KMS-11 (cell line): ENCODE measurements around the gene NPHP4.

ENCODE experiments used
- H2AFZ ChIP-seq: fragments of 200-600 bp; sonication (generic); 2 replicates; pipeline ENCODE4 v1.6.1; 2016; ENCODE audit warnings: antibody characterized with exemption, mixed run types, low read depth
- H3K27ac ChIP-seq: fragments of 200-600 bp; sonication (generic); 2 replicates; pipeline ENCODE4 v1.6.1; 2016; ENCODE audit warnings: mild to moderate bottlenecking, mixed run types
- H3K27me3 ChIP-seq: fragments of 200-600 bp; sonication (generic); 2 replicates; pipeline ENCODE4 v1.6.1; 2017; ENCODE audit warnings: mild to moderate bottlenecking, low read depth, mixed run types, moderate library complexity; ENCODE audit not compliant: insufficient read depth
- H3K36me3 ChIP-seq: fragments of 200-600 bp; sonication (generic); 2 replicates; pipeline ENCODE4 v1.6.1; 2017; ENCODE audit warnings: mild to moderate bottlenecking, mixed run types; ENCODE audit not compliant: insufficient read depth
- H3K4me1 ChIP-seq: fragments of 200-600 bp; sonication (generic); 2 replicates; pipeline ENCODE4 v1.6.1; 2016; ENCODE audit warnings: mild to moderate bottlenecking, low read depth, mixed run types; ENCODE audit not compliant: poor library complexity, severe bottlenecking
- H3K4me2 ChIP-seq: fragments of 200-600 bp; sonication (generic); 2 replicates; pipeline ENCODE4 v1.7.0; 2016; ENCODE audit warnings: mild to moderate bottlenecking, mixed run types
- H3K4me3 ChIP-seq: fragments of 200-600 bp; sonication (generic); IDR thresholded peaks from 2 replicates; pipeline ENCODE4 v1.6.1; 2017; ENCODE audit warnings: low read depth, low read length, mixed read lengths; ENCODE audit not compliant: insufficient read depth
- H3K79me2 ChIP-seq: fragments of 200-600 bp; sonication (generic); 2 replicates; pipeline ENCODE4 v1.6.1; 2016; ENCODE audit warnings: low read depth, mixed run types; ENCODE audit not compliant: insufficient read depth
- H3K9ac ChIP-seq: fragments of 200-600 bp; sonication (generic); 2 replicates; pipeline ENCODE4 v1.6.1; 2016; ENCODE audit warnings: mild to moderate bottlenecking, mixed run types
- H4K20me1 ChIP-seq: fragments of 200-600 bp; sonication (generic); 2 replicates; pipeline ENCODE4 v1.6.1; 2016; ENCODE audit warnings: mild to moderate bottlenecking, mixed run types; ENCODE audit not compliant: insufficient read depth
- TF ChIP-seq, protein P1 (sequence below): fragments of 200-600 bp; sonication (generic); conservative IDR thresholded peaks from 2 replicates; pipeline ENCODE4 v1.6.1; 2017; ENCODE audit warnings: low read depth, mild to moderate bottlenecking, antibody characterized with exemption, low read length, moderate library complexity, mixed read lengths

Gene NPHP4

DNA sequence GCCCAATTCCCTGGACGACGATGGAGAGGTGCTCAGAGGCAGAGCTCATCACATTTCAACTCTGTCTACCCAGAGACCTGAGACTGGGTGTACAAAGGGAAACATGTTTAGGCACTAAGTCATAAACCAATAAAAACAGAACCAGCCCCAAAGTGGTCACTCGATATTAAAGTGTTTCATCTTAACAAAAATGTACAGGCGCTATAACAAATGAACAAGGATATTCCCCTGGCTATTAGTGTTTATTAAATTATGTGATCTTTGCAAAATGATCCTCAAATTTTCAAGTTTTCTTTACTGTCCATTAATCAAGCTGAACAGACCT is 43.6 kb downstream of the NPHP4 start:
- TF ChIP-seq, protein P1, sequence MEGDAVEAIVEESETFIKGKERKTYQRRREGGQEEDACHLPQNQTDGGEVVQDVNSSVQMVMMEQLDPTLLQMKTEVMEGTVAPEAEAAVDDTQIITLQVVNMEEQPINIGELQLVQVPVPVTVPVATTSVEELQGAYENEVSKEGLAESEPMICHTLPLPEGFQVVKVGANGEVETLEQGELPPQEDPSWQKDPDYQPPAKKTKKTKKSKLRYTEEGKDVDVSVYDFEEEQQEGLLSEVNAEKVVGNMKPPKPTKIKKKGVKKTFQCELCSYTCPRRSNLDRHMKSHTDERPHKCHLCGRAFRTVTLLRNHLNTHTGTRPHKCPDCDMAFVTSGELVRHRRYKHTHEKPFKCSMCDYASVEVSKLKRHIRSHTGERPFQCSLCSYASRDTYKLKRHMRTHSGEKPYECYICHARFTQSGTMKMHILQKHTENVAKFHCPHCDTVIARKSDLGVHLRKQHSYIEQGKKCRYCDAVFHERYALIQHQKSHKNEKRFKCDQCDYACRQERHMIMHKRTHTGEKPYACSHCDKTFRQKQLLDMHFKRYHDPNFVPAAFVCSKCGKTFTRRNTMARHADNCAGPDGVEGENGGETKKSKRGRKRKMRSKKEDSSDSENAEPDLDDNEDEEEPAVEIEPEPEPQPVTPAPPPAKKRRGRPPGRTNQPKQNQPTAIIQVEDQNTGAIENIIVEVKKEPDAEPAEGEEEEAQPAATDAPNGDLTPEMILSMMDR = no peak
- Histone ChIP-seq H4K20me1 (no peaks in the 10 kb centered on the region), H3K4me1 (no peaks in the 10 kb centered on the region), H3K36me3 (no peaks in the 10 kb centered on the region), H3K9ac (no peak overlapping the region), H3K27me3 (no peaks in the 10 kb centered on the region), H3K4me2 (no peak overlapping the region), H3K4me3 (no peak overlapping the region), H3K79me2 (no peaks in the 10 kb centered on the region), H3K27ac (no peak overlapping the region), H2AFZ (no peak overlapping the region)

DNA sequence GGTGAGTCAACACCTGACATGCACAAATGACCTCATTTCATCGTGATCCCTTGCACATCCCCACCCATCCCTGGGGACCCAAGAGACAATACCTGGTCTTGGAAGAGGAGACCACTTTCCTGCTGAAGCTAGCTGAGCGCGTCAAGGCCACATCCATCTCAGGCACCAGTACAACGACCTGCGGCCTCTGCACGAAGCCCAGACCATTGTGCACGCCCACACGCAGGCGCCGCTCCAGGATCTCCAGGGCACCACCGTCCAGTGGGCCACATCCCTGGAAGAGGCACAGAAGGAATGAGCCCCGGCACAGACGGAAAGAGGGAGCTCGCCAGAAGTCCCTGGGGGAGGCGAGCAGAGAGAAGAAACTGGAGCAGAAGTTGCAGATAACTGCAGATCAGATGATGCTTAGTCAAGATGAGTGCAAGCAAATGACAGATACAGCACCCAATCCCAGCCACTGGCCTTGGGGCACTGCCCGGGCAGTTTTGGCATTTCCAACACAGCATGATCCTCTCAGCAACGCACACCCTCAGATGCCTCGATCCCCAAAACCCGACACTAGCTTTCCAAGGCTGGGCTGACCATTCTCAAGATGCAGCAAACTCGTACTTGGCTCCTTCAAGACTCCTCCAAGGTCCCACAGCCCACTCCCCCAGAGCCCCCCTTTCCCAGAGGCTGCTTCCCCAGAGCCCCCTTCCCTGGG is 44.1 kb downstream of the NPHP4 start:
- no peaks in the 10 kb centered on the region for H3K27me3 ChIP-seq
- TF ChIP-seq, protein P1 = no peak
- H3K4me2 ChIP-seq = no peak overlapping the region
- no peak overlapping the region for H3K4me3 ChIP-seq
- H4K20me1 ChIP-seq = no peaks in the 10 kb centered on the region
- no peak overlapping the region for H3K9ac ChIP-seq
- no peaks in the 10 kb centered on the region for H3K36me3 ChIP-seq
- no peaks in the 10 kb centered on the region for H3K79me2 ChIP-seq
- H3K27ac ChIP-seq = no peak overlapping the region
- no peaks in the 10 kb centered on the region for H3K4me1 ChIP-seq
- H2AFZ ChIP-seq = no peak overlapping the region

DNA sequence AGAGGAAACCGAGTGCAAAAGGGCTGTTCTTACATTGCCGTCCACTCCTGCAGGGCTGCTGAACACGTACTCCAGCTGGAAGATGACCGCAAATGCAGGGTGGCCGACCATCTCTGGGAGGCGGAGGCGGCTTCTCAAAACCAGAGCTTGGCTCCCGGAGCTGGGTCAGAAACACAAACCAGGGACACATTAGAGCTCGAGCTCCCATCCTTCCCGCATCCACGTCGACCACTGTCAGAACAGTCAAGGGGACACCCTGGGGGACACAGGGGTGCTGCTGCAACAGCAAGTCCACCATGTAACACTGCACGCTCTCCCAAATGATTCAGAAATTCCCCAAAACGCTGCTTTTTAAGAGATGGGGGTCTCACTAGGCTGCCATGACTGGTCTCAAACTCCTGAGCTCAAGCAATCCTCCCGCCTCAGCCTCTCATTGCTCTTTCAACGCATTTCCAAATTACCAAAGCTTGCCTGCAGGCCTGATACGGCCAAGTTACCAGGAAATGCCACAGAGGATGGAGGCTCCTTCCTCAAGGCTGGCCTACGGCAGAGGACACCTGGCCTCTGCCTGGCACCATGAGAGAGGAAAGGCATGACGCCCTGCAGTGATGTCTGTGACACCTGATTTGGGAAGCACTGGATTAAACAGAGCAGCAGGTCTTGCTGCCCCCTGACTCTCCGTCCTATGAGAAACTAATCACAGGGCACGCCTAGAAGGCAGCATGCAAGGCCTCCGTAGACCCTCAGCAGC is 45.0 kb downstream of the NPHP4 start:
- no peak overlapping the region for H3K4me2 ChIP-seq

DNA sequence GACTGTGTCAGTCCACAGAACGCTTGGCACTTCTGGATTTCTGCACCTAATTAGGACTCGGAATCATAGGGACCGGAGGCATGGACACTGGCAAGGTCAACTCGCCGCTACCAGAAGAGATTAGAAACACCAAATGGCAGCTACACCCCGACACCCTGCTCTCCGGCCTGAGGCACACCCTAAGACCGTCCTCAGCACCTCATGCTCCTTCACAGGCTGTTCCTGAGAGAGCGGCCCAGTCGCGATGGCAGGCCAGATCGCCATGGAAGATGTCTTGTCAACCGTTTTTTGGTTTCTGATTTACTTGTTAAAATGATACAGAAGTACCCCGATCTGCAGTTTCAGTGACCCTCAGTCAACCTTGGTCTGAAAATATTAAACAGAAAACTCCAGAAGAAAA is 46.8 kb downstream of the NPHP4 start:
- no peaks in the 10 kb centered on the region for H3K79me2 ChIP-seq
- H3K36me3 ChIP-seq = no peaks in the 10 kb centered on the region
- no peak overlapping the region for H3K9ac ChIP-seq
- H4K20me1 ChIP-seq = no peaks in the 10 kb centered on the region
- TF ChIP-seq, protein P1 = no peak
- no peaks in the 10 kb centered on the region for H3K27me3 ChIP-seq
- no peak overlapping the region for H3K27ac ChIP-seq
- H3K4me1 ChIP-seq = no peaks in the 10 kb centered on the region
- no peak overlapping the region for H3K4me3 ChIP-seq
- H2AFZ ChIP-seq = no peak overlapping the region
- no peak overlapping the region for H3K4me2 ChIP-seq

More for the DNA sequence above, 45.0 kb downstream of the NPHP4 start:
- no peak overlapping the region for H3K27ac ChIP-seq
- H4K20me1 ChIP-seq = no peaks in the 10 kb centered on the region
- no peak overlapping the region for H3K9ac ChIP-seq
- H3K36me3 ChIP-seq = no peaks in the 10 kb centered on the region
- H3K4me3 ChIP-seq = no peak overlapping the region
- no peak overlapping the region for H2AFZ ChIP-seq
- H3K79me2 ChIP-seq = no peaks in the 10 kb centered on the region
- no peaks in the 10 kb centered on the region for H3K27me3 ChIP-seq
- H3K4me1 ChIP-seq = no peaks in the 10 kb centered on the region
- TF ChIP-seq, protein P1 = no peak
